Uterus (tissue), 2 donors: Measurements from ENCODE around the gene AGFG2.

ENCODE experiments used
- POLR2A ChIP-seq, 2 donors: fragments of 450-650 bp; IDR thresholded peaks; one replicate each; pipeline ENCODE4 v1.6.1; 2016; ENCODE audit warnings: antibody characterized with exemption in 2 of 2, mild to moderate bottlenecking in 1 of 2, moderate library complexity in 1 of 2
- TF ChIP-seq, protein P1 (sequence below), 4 experiments: fragments of 200-600 bp in 2 of 4; fragments of 450-650 bp in 2 of 4; sonication (generic) in 2 of 4; IDR thresholded peaks; one replicate each; pipeline ENCODE4 v1.5.1; 2016 to 2019; ENCODE audit warnings: antibody characterized with exemption in 4 of 4, mild to moderate bottlenecking in 2 of 4, moderate library complexity in 1 of 4

DNA sequence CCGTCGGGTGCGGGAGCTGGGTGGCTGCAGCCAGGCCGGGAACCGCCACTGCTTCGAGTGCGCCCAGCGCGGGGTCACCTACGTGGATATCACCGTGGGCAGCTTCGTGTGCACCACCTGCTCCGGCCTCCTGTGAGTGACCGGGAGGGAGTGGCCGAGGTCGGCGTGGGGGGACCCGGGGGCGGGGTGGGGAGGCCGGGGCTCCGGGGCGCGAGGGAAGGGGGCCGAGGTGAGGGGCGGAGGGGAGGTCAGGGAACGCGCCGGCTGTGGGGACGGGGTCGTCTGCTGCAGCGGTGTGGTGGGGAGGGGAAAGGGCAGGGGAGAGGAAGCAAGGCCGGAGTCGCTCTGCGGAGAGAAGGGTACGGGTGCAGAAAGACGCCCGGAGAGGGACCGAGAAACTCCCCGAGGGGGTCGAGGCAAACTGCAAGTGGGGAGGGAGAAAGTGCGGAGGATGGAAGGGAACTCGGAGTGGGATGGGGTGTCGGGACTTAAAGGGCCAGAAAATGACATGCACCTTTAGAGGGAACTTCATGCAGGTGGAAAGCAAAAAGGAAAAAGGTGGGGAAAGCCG lies 518 bp downstream of the AGFG2 start:
- TF ChIP-seq, protein P1, sequence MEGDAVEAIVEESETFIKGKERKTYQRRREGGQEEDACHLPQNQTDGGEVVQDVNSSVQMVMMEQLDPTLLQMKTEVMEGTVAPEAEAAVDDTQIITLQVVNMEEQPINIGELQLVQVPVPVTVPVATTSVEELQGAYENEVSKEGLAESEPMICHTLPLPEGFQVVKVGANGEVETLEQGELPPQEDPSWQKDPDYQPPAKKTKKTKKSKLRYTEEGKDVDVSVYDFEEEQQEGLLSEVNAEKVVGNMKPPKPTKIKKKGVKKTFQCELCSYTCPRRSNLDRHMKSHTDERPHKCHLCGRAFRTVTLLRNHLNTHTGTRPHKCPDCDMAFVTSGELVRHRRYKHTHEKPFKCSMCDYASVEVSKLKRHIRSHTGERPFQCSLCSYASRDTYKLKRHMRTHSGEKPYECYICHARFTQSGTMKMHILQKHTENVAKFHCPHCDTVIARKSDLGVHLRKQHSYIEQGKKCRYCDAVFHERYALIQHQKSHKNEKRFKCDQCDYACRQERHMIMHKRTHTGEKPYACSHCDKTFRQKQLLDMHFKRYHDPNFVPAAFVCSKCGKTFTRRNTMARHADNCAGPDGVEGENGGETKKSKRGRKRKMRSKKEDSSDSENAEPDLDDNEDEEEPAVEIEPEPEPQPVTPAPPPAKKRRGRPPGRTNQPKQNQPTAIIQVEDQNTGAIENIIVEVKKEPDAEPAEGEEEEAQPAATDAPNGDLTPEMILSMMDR (IDR thresholded peaks at IDR 0.05) = no peak
- TF ChIP-seq POLR2A (IDR thresholded peaks at IDR 0.05) = no peak
